HCT116 (cell line): ENCODE measurements around the gene ID1. TPM values are rescaled to one million over a fixed set of nuclear protein-coding genes. Genes with fewer than 3 reads are reported as not detected.

ENCODE experiments used
- ATAC-seq: fragments of 200-7000 bp; cut with Tn5 transposase; 2 replicates; pipeline ENCODE4 v1.9.1; 2020; ENCODE audit warnings: mild to moderate bottlenecking, moderate library complexity
- BruUV-seq: library from RNA; stranded (reverse); fragments of 400-500 nt; replicated peaks from 2 replicates; lab custom pipeline; 2021; lab: Mats Ljungman, UMichigan
- CTCF ChIA-PET: fragments of 300-600 bp; sonication (Branson Sonifier 250); formaldehyde crosslinking; loops from one replicate; lab custom pipeline; 2021; ENCODE audit warnings: antibody characterized with exemption; lab: Charles Lee
- POLR2A ChIA-PET: fragments of 300-600, 350-600 bp; sonication (Branson Sonifier 250); formaldehyde crosslinking; loops from one replicate; lab custom pipeline; 2021; ENCODE audit warnings: antibody characterized with exemption; lab: Charles Lee
- RAD21 ChIA-PET, 2 experiments: fragments of 300-600 bp; sonication (Branson Sonifier 250); formaldehyde crosslinking; loops; one replicate each; lab custom pipeline; 2023; ENCODE audit warnings: low total read pairs in 2 of 2; ENCODE audit not compliant: uncharacterized antibody in 2 of 2, unreplicated experiment in 2 of 2, low non-redundant PET in 1 of 2; lab: Charles Lee
- DNase-seq: peaks from one replicate; pipeline ENCODE4 v3.0.0-alpha.2; 2010; ENCODE audit warnings: low read depth, low spot score
- H2AFZ ChIP-seq: fragments of 200-600 bp; shearing (Covaris generic), sonication (generic); 2 replicates; pipeline ENCODE4 v1.6.1; 2017; ENCODE audit warnings: low read depth, mixed run types, mixed read lengths, antibody characterized with exemption, low read length; ENCODE audit not compliant: poor library complexity, severe bottlenecking
- H3K27ac ChIP-seq: 2 replicates; pipeline ENCODE4 v1.5.1; 2012; ENCODE audit warnings: low read depth, low read length
- H3K27me3 ChIP-seq: fragments of 200-600 bp; sonication (generic); 2 replicates; pipeline ENCODE4 v1.6.1; 2016; ENCODE audit warnings: mixed run types, low read length, mixed read lengths; ENCODE audit not compliant: insufficient read depth
- H3K36me3 ChIP-seq, 2 experiments: fragments of 200-500 bp in 1 of 2; fragments of 200-600 bp in 1 of 2; sonication (Bioruptor generic) in 1 of 2; sonication (generic) in 1 of 2; 2 replicates each; pipeline versions ENCODE4 v1.5.1 to v1.6.1; 2014 to 2016; ENCODE audit warnings: low read length in 2 of 2, inconsistent platforms in 1 of 2, mixed read lengths in 1 of 2, mixed run types in 1 of 2; ENCODE audit not compliant: insufficient read depth in 2 of 2, control insufficient read depth in 1 of 2
- H3K4me1 ChIP-seq, 2 experiments: fragments of 200-600 bp in 1 of 2; sonication (generic) in 1 of 2; 2 replicates each; pipeline versions ENCODE4 v1.5.1 to v1.6.1; 2012 to 2017; ENCODE audit warnings: low read length in 2 of 2, inconsistent platforms in 1 of 2, mild to moderate bottlenecking in 1 of 2, mixed read lengths in 1 of 2, mixed run types in 1 of 2, moderate library complexity in 1 of 2; ENCODE audit not compliant: insufficient read depth in 2 of 2, control insufficient read depth in 1 of 2
- H3K4me2 ChIP-seq: fragments of 200-600 bp; sonication (generic); 2 replicates; pipeline ENCODE4 v1.6.1; 2017; ENCODE audit warnings: mixed run types, low read length, mixed read lengths
- H3K4me3 ChIP-seq, 2 experiments: fragments of 200-600 bp in 1 of 2; sonication (generic) in 1 of 2; replicated peaks in 1 of 2; 2 replicates each; pipeline ENCODE4 v1.5.1; 2011 to 2016; ENCODE audit warnings: low read length in 2 of 2, control low read depth in 1 of 2, low read depth in 1 of 2, mild to moderate bottlenecking in 1 of 2, mixed read lengths in 1 of 2, mixed run types in 1 of 2
- H3K79me2 ChIP-seq: fragments of 200-600 bp; sonication (generic); 2 replicates; pipeline ENCODE4 v1.6.1; 2017; ENCODE audit warnings: mild to moderate bottlenecking, mixed run types, low read length, moderate library complexity, mixed read lengths; ENCODE audit not compliant: insufficient read depth
- H3K9ac ChIP-seq: fragments of 200-600 bp; sonication (generic); 2 replicates; pipeline ENCODE4 v1.6.1; 2016; ENCODE audit warnings: low read length, mixed read lengths
- H3K9me2 ChIP-seq: fragments of 200-600 bp; sonication (generic), shearing (Covaris generic); 2 replicates; pipeline ENCODE4 v1.6.1; 2017; ENCODE audit warnings: mixed run types, mild to moderate bottlenecking, moderate library complexity; ENCODE audit not compliant: insufficient read depth
- H3K9me3 ChIP-seq, 2 experiments: fragments of 200-500 bp in 1 of 2; fragments of 200-600 bp in 1 of 2; sonication (Bioruptor generic) in 1 of 2; sonication (generic) in 1 of 2; 2 replicates each; pipeline ENCODE4 v1.6.1; 2014 to 2017; ENCODE audit warnings: low read length in 2 of 2, mixed read lengths in 2 of 2, inconsistent platforms in 1 of 2, low read depth in 1 of 2, mild to moderate bottlenecking in 1 of 2, mixed run types in 1 of 2, moderate library complexity in 1 of 2; ENCODE audit not compliant: control insufficient read depth in 1 of 2, insufficient read depth in 1 of 2
- H4K20me1 ChIP-seq: fragments of 200-600 bp; sonication (generic), shearing (Covaris generic); 2 replicates; pipeline ENCODE4 v1.6.1; 2017; ENCODE audit warnings: mixed run types, mild to moderate bottlenecking, moderate library complexity; ENCODE audit not compliant: insufficient read depth
- ELF1 ChIP-seq: IDR thresholded peaks from 2 replicates; pipeline ENCODE4 v1.6.1; 2012; ENCODE audit warnings: low read depth, borderline replicate concordance
- SP1 ChIP-seq: IDR thresholded peaks from 2 replicates; pipeline ENCODE4 v1.6.1; 2012; ENCODE audit warnings: low read depth
- SRF ChIP-seq: IDR thresholded peaks from 2 replicates; pipeline ENCODE4 v1.6.1; 2012; ENCODE audit warnings: low read depth
- YY1 ChIP-seq: IDR thresholded peaks from 2 replicates; pipeline ENCODE4 v1.6.1; 2011; ENCODE audit warnings: low read length, low read depth, moderate library complexity, mild to moderate bottlenecking; ENCODE audit not compliant: insufficient replicate concordance; ENCODE audit errors: extremely low read depth
- intact Hi-C: fragments of 100-400 bp; cut with micrococcal nuclease; formaldehyde crosslinking; loops from 2 replicates; pipeline ENCODE4 v1.10.0; 2022
- total RNA-seq: library from RNA; stranded (reverse); gene quantifications from one replicate; pipeline ENCODE4 v1.2.1, GENCODE V29; 2021; ENCODE audit not compliant: unreplicated experiment
- TF ChIP-seq, protein P1 (sequence below): IDR thresholded peaks from 2 replicates; pipeline ENCODE4 v1.6.1; 2011; ENCODE audit warnings: mild to moderate bottlenecking, low read length, moderate library complexity; ENCODE audit not compliant: insufficient replicate concordance; ENCODE audit errors: extremely low read depth
- TF ChIP-seq, protein P2 (sequence below), 3 experiments: fragments of 200-600 bp in 1 of 3; sonication (generic) in 1 of 3; IDR thresholded peaks in 2 of 3; conservative IDR thresholded peaks in 1 of 3; 2 replicates each; pipeline ENCODE4 v1.5.1; 2012 to 2017; ENCODE audit warnings: low read depth in 2 of 3, low read length in 2 of 3, antibody characterized with exemption in 1 of 3, borderline replicate concordance in 1 of 3, control low read depth in 1 of 3, mild to moderate bottlenecking in 1 of 3, mixed read lengths in 1 of 3, mixed run types in 1 of 3, moderate library complexity in 1 of 3; ENCODE audit not compliant: insufficient read depth in 1 of 3

Gene ID1
- total RNA-seq, 1 experiment from 2014 or later = 811 TPM

DNA sequence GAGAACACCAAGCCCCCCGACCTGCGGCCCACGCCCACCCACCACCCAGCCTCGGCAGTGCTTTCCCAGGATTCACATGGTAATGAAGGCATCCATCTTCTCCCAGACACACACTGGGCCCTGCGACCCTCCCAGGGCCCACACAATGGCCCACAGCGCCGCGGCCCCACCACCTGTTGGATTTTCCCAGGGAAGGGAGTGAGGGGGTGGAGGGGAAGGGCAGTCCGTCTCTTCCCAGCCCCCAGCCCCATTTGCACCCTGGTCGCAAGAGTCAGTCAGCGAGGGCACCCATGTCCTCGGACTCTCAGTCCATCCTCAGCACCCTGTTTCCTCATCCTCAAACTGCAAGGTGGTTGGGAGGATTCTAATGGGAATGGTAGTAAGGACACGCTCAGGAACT is 23.7 kb upstream of the ID1 start:
- Histone ChIP-seq H3K36me3 (no peaks in the 10 kb centered on the region), H3K4me1 (peaks cover 4 to 10% of the 10 kb centered on the region in 2 experiments; a peak in 3 of 4 replicates), H2AFZ (no peak overlapping the region), H3K4me3 (no peak overlapping the region), H3K9me2 (no peaks in the 10 kb centered on the region), H3K9me3 (no peaks in the 10 kb centered on the region), H3K27ac (peak overlapping the region; percentile 18; the same call in 1 of the 2 replicates), H4K20me1 (no peaks in the 10 kb centered on the region), H3K4me2 (no peak overlapping the region), H3K27me3 (no peaks in the 10 kb centered on the region), H3K9ac (no peak overlapping the region), H3K79me2 (no peaks in the 10 kb centered on the region)
- ChIA-PET RAD21 (no interaction called here), CTCF (no interaction called here), POLR2A (no interaction called here)
- ATAC-seq (no peak), DNase-seq (no peak)
- no TSS peak for BruUV-seq
- intact Hi-C loops = no loop called here
- TF ChIP-seq YY1 (no peak), SP1 (no peak), SRF (no peak), ELF1 (no peak)
- TF ChIP-seq, protein P1, sequence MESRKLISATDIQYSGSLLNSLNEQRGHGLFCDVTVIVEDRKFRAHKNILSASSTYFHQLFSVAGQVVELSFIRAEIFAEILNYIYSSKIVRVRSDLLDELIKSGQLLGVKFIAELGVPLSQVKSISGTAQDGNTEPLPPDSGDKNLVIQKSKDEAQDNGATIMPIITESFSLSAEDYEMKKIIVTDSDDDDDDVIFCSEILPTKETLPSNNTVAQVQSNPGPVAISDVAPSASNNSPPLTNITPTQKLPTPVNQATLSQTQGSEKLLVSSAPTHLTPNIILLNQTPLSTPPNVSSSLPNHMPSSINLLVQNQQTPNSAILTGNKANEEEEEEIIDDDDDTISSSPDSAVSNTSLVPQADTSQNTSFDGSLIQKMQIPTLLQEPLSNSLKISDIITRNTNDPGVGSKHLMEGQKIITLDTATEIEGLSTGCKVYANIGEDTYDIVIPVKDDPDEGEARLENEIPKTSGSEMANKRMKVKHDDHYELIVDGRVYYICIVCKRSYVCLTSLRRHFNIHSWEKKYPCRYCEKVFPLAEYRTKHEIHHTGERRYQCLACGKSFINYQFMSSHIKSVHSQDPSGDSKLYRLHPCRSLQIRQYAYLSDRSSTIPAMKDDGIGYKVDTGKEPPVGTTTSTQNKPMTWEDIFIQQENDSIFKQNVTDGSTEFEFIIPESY = no peak
- TF ChIP-seq, protein P2, sequence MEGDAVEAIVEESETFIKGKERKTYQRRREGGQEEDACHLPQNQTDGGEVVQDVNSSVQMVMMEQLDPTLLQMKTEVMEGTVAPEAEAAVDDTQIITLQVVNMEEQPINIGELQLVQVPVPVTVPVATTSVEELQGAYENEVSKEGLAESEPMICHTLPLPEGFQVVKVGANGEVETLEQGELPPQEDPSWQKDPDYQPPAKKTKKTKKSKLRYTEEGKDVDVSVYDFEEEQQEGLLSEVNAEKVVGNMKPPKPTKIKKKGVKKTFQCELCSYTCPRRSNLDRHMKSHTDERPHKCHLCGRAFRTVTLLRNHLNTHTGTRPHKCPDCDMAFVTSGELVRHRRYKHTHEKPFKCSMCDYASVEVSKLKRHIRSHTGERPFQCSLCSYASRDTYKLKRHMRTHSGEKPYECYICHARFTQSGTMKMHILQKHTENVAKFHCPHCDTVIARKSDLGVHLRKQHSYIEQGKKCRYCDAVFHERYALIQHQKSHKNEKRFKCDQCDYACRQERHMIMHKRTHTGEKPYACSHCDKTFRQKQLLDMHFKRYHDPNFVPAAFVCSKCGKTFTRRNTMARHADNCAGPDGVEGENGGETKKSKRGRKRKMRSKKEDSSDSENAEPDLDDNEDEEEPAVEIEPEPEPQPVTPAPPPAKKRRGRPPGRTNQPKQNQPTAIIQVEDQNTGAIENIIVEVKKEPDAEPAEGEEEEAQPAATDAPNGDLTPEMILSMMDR (IDR thresholded peaks at IDR 0.05 in 2 of 3, conservative IDR thresholded peaks at IDR 0.05 in 1 of 3; ENCODE audit: borderline replicate concordance in 1 of 3, insufficient read depth in 1 of 3, low read depth in 2 of 3, low read length in 2 of 3) = no peak
